CD4-positive, alpha-beta T cell treated with Interleukin-6 at 100 ng/mL for 8 hours (primary cell): ENCODE results near the gene USP35.
A peak's percentile ranks its signal among the peaks of the same experiment; 100 is the strongest.

Experiments used
- DNase-seq: peaks from one replicate; pipeline ENCODE4 v3.0.0-alpha.2; 2020; ENCODE audit warnings: mixed read lengths, low spot score

Gene USP35

DNA sequence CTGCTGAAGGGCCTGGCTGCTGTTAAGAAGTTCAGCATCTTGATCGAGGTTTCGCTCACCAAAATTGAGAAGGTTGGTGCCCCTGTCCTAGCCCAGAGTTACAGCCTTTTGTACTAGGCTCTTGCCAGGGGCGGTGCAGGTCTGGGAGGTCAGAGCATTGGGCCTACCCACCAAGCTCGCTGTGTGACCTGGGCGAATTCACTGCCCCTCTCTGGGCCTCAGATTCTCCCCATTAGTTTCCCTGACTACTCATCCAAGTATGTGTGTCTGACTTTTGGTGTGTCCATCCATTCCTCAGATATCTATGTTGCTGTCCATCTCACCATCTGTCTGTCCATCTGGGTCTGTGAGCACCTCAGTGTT, 10.9 kb downstream of the USP35 start:
- no peak for DNase-seq

GRCh38 chr11:78200061-78200460, 11.3 kb downstream of the USP35 start:
- DNase-seq: no peak

- DNase-seq: no peak
Observed at GRCh38 chr11:78200553-78200952, 11.8 kb downstream of the USP35 start.

- peak; percentile 15 for DNase-seq
Observed at GRCh38 chr11:78201096-78201818, 12.5 kb downstream of the USP35 start.

GRCh38 chr11:78202733-78203167, 14.0 kb downstream of the USP35 start:
- DNase-seq: peak; percentile 77

GRCh38 chr11:78203184-78203583, 14.5 kb downstream of the USP35 start:
- peak; percentile 72 for DNase-seq

DNA sequence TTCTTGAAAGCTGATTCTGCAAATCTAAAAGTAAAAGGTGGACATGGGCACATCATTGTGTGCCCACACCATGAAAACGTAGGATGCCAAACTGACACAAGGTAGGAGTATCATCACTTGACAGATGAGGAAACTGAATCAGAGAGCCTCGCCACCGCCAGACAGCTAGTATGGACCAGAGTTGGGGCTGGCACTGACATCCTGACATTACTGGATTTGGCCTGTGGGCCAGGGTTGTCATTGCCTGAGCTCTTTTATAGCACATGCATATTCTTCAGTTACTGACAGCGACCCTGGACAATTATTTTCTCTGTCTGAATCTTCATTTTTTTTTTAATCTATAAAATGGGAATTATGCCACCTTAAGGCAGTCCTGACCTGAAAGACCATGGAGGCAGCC, 16.5 kb downstream of the USP35 start:
- DNase-seq: no peak

GRCh38 chr11:78205691-78206090, 17.0 kb downstream of the USP35 start:
- no peak for DNase-seq

DNA sequence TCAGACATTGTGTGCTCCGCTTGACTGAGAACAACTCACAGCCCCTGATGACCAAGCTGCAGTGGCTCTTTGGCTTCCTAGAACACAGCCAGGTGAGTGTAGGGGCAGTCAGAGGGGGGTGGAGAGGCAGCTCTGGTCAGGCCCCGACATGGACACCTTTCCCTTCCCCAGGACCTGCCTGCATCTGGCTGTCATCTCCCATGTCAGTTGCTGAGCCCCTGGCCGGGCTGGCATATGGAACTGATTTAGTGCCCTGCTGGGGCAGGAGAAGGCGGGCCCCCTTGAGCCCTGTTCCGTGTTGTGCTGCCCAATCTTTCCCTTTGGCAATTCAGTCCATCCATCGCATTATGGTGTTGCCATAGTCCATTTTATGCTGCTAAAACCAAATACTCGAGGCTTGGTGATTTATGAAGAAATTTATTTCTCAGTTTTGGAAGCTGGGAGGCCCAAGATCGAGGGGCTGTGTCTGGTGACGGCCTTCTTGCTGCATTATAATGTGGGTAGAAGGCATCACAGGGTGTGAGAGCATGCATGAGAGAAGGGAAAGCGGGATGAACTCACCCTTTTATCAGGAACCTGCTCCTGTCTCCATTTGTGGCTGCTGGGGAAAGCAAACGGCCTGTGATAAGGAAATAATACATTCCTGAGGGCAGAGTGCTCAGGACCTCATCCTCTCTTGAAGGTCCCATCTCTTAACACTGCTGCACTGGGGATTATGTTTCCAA, 19.0 kb downstream of the USP35 start:
- no peak for DNase-seq

DNA sequence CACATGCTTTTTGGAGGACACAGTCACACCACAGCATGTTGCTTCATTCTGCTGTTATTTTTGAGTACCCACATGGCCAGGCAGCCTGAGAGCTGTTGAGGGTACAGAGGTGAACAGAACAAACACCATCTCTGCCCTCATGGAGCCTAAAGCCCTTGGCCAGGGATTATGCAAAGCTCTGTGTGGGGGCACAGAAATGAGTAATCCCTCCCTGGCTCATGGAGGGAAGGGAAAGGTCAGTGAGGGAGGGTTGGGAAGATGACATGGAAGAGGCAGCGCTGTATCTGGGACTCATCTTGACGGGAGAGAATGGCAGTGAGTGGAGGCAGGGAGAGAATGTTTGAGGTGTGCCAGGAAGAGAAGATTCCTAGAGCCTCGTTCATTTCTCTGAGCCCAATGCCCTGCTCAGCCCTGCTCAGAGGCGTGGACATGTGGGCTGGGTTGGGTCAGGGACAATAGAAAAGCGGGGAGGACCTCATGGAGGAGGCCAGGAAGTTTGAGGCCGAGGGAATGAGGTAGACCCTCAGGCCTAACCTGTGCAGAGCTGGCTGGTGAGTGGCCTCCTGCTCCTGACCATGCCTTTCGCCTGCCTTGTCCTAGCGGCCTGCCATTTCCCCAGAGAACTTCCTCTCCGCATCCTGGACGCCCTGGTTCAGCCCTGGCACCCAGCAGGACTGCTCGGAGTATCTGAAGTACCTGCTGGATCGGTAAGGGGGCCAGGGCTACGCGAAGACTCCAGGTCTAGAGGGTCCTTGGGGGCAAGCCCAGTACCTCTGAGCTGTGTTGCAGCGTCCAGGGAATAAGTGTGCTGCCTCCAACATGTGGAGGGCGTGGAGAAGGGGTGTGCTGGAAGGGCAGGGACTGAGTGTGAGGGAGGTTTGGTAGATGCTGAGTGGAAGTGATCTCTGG, 19.8 kb downstream of the USP35 start:
- no peak for DNase-seq

GRCh38 chr11:78209478-78209877, 20.8 kb downstream of the USP35 start:
- no peak for DNase-seq

GRCh38 chr11:78210000-78210608, 21.4 kb downstream of the USP35 start:
- DNase-seq: no peak

- DNase-seq: no peak
Observed at GRCh38 chr11:78211565-78211964, 22.8 kb downstream of the USP35 start.

DNA sequence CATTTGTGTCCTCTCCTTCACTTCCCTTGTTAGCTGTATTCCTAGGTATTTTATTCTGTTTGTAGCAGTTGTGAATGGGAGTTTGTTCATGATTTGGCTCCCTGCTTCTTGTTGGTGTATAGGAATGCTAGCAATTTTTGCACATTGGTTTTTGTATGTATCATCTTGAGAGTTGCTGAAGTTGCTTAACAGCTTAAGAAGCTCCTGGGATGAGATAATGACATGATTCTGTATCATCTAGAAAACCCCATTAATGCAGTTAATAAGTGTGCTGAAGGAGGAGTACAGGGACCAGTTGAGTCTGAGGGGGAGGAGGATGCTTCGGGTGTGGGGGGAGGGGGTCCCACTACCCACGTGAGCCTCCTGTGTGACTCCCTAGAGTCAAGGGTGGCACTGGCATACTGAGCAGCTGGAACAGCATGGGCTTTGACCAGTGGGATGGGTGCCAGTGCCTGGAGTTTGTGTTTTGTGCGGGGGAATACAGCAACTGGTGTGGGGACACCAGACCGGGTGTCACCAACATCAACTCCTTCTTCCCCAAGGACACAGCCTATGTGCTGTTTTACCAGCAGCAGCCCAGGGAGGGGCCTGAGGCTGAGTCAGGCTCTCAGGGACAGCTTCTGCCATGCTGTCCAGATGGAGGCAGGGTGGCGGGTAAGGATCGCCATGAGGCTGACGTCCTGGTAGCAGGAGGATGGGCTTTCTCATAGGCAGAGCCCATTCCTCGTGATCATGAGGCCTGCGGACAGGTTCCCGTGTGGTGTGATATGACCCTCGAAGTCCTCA, 24.1 kb downstream of the USP35 start:
- DNase-seq: no peak

DNA sequence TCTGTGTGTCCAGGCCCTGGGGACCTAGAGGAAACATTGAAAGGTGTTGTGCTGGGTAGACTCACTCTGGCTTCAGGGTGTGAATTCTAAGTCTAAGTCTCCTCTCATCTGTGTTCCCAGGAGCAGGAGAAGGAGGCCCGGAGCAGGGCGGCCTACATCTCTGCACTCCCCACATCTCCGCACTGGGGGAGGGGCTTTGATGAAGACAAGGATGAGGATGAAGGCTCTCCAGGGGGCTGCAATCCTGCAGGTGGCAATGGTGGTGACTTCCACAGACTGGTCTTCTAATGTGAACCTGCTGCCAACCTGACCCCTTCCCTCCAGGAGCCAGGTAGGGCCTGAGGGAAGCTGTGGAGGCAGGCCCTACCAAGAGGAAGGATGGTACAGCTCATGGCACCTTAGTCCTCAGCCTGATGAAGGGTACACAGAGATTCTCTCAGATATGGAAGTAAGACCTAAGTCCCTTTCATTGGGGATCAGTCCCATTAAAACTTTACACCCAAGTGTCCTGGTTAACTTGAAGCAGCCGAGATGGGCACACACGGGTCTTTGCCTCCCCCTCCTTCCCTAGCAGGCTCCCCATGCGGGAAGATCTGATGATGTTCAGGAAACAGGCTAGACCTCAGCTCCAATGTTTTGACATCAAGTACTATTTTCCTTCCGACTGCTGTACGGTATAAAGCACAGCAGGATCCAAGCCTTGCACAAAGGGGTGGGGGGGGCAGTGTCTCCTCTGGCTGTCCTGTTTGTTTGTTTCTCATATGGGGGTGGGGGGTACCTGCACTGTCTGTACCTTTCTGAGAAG, 25.0 kb downstream of the USP35 start:
- no peak for DNase-seq

DNA sequence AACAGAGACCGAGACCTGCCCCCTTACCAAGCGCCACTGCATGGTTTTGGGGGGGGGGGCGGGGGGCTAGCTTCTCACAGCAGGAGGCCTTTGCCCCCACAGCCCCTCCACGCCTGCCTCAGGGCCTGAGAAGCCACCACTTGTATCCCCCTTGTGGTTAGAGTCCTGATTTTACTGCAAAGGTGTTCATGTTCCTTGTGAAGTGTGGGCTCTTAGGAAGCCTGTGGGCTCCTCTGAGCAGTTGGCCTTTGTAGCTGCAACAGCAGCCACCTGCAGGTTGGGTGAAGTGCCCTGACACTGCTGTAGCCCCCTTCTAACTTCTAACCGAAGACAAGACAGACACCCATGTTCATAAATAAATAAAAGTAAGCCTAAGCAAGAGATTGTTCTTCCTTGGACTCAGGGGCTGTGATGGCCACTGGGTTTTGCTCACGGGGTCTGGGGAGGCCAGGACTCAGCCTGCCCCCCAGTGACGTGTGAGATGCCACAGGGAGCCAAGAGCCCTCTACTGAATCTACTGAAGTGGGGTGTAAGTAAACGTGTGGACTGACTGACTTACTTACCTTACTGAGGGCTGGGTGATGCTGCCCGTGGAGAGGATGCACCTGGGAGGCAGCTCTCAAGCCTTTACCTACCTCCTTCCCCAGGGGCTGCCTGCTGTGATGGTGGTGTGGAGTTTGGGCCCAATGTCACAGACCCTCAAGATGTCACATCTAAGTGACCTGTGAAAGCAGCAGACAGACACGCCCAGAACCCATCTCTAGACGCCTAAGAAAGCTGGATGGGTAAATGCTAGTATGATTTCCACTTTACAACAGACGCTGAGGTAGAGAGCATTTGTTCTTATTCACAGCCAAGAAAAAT, 25.8 kb downstream of the USP35 start:
- no peak for DNase-seq

- DNase-seq: no peak
Observed at GRCh38 chr11:78216021-78216420, 27.3 kb downstream of the USP35 start.

DNA sequence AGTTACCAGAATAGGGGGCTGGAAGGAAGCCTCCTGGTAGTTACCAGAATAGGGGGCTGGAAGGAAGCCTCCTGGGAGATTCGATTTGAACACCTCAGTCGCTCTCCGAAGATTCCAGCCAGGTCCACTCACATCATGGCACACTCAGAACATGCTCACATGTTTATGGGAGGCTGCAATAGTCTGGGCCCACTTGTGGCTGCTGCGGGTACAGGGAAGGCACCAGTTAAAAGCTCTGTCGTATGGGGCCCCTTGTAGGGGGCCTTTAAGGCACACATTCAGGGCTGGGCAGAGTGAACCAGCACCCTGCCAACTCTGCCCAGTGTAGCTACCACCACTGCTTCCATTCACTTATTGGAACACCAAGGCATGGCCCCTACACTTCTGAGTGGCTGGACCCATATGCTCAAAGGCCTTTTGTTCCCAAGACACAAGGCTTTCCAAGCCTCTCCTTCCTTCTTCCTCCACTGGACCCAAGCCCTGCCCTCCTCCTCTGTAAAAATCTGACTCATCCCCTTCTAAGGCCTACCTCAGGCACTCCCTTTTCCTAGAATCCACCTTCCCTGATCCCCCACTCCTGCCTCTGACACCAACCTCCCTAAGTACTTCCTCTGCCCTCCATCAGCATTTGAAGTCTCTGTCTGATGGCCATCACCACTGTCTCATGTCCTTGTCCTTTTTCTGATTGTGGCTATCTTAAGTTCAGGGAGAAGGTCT, 28.0 kb downstream of the USP35 start:
- no peak for DNase-seq
